ENCODE measurements around the gene PPFIA1.

- TF ChIP-seq POLR2A (IDR thresholded peaks at IDR 0.05) = no peak
- TF ChIP-seq POLR2AphosphoS5 (IDR thresholded peaks at IDR 0.05) = no peak
- no peak for TF ChIP-seq CTCF (IDR thresholded peaks at IDR 0.05)
These were observed 42.2 kb downstream of the PPFIA1 start for GRCh38 chr11:70312401-70313357.

Data from sigmoid colon (tissue), 4 donors.